ENCODE measurements around the gene NET1.

- no peak for TF ChIP-seq CTCF (IDR thresholded peaks at IDR 0.05; ENCODE audit: low read depth, low read length)
- no peak for TF ChIP-seq EZH2phosphoT487 (IDR thresholded peaks at IDR 0.05; ENCODE audit: low read depth)
These were observed 13.0 kb upstream of the NET1 start for GRCh38 chr10:5399332-5399731.
